K562 (cell line): ENCODE data around the gene PARD3. TPM values are rescaled to one million over a fixed set of nuclear protein-coding genes. Genes with fewer than 3 reads are reported as not detected.

Source experiments
- ATAC-seq: fragments of 200-7000 bp; cut with Tn5 transposase; 3 replicates; pipeline ENCODE4 v1.9.1; 2020; ENCODE audit warnings: moderate library complexity
- BruUV-seq: library from RNA; stranded (reverse); fragments of 400-500 nt; replicated peaks from 2 replicates; lab custom pipeline; 2021; lab: Mats Ljungman, UMichigan
- CTCF ChIA-PET: fragments of 300-600 bp; formaldehyde crosslinking; extraction: SDS; loops from one replicate; lab custom pipeline; 2021; ENCODE audit warnings: low intra/inter-chr PET ratio; lab: Yijun Ruan, JAX
- POLR2A ChIA-PET: fragments of 300-600, 350-650 bp; sonication (Branson Sonifier 250); formaldehyde crosslinking; extraction: SDS; loops from one replicate; lab custom pipeline; 2021; ENCODE audit warnings: antibody characterized with exemption, inconsistent platforms; lab: Yijun Ruan, JAX
- DNase-seq, 4 experiments: peaks; one replicate each; pipeline versions ENCODE4 v3.0.0 to v3.0.0-alpha.2; 2011 to 2018; ENCODE audit warnings: low spot score in 3 of 4, mixed read lengths in 3 of 4; ENCODE audit errors: extremely low read depth in 1 of 4
- FAIRE-seq: peaks from 2 replicates; lab custom pipeline; 2011; peaks lifted over from hg19 to GRCh38; lab: Jason Lieb, UNC
- H2AFZ ChIP-seq: 2 replicates; pipeline ENCODE4 v1.6.0; 2011; ENCODE audit warnings: low read depth, low read length, control low read depth, inconsistent platforms
- H3K27ac ChIP-seq: fragments of 200-600 bp; 3 replicates; pipeline ENCODE4 v1.8.0; 2011; ENCODE audit warnings: low read depth, mild to moderate bottlenecking, control low read depth, inconsistent platforms, low read length, moderate library complexity, mixed read lengths; ENCODE audit errors: extremely low read depth
- H3K27me3 ChIP-seq, 2 experiments: fragments of 300-600 bp in 1 of 2; 2 replicates in 1 of 2; 3 replicates in 1 of 2; pipeline versions ENCODE4 v1.6.0 to v1.8.0; 2011; ENCODE audit warnings: inconsistent platforms in 2 of 2, low read length in 2 of 2, mild to moderate bottlenecking in 1 of 2, mixed read lengths in 1 of 2, moderate library complexity in 1 of 2; ENCODE audit not compliant: control insufficient read depth in 2 of 2, insufficient read depth in 2 of 2
- H3K36me3 ChIP-seq: fragments of 300-600 bp; 3 replicates; pipeline ENCODE4 v1.8.0; 2011; ENCODE audit warnings: mild to moderate bottlenecking, low read length, inconsistent platforms; ENCODE audit not compliant: control insufficient read depth, insufficient read depth
- H3K4me1 ChIP-seq, 2 experiments: fragments of 200-600 bp in 1 of 2; replicated peaks in 1 of 2; 2 replicates in 1 of 2; 3 replicates in 1 of 2; pipeline versions ENCODE4 v1.5.1 to v1.8.0; 2011; ENCODE audit warnings: inconsistent platforms in 2 of 2, low read length in 2 of 2, mild to moderate bottlenecking in 1 of 2, mixed read lengths in 1 of 2, moderate library complexity in 1 of 2; ENCODE audit not compliant: control insufficient read depth in 2 of 2, insufficient read depth in 2 of 2
- H3K4me2 ChIP-seq: 2 replicates; pipeline ENCODE4 v1.6.1; 2011; ENCODE audit warnings: low read length, control low read depth, inconsistent platforms, mixed read lengths; ENCODE audit not compliant: insufficient read depth
- H3K4me3 ChIP-seq: fragments of 200-600 bp; sonication (generic), shearing (Covaris generic); 2 replicates; pipeline ENCODE4 v1.5.1; 2016; ENCODE audit warnings: control low read depth, inconsistent platforms
- H3K79me2 ChIP-seq: fragments of 200-600 bp; 3 replicates; pipeline ENCODE4 v1.8.0; 2011; ENCODE audit warnings: low read length, inconsistent platforms; ENCODE audit not compliant: control insufficient read depth, insufficient read depth
- H3K9ac ChIP-seq, 2 experiments: 2 replicates each; pipeline versions ENCODE4 v1.6.0 to v1.6.1; 2011; ENCODE audit warnings: low read depth in 2 of 2, low read length in 2 of 2, control low read depth in 1 of 2, inconsistent platforms in 1 of 2, mild to moderate bottlenecking in 1 of 2, mixed read lengths in 1 of 2; ENCODE audit not compliant: insufficient read depth in 1 of 2
- H3K9me1 ChIP-seq: one replicate; pipeline ENCODE4 v1.6.0; 2011; ENCODE audit warnings: inconsistent platforms, mild to moderate bottlenecking, low read length, moderate library complexity; ENCODE audit not compliant: control insufficient read depth, insufficient read depth
- H3K9me3 ChIP-seq: replicated peaks from 2 replicates; pipeline ENCODE4 v1.5.1; 2011; ENCODE audit warnings: low read depth, low read length, inconsistent platforms; ENCODE audit not compliant: control insufficient read depth, insufficient read depth
- H4K20me1 ChIP-seq: replicated peaks from 2 replicates; pipeline ENCODE4 v1.6.1; 2011; ENCODE audit warnings: low read length, inconsistent platforms, mixed read lengths; ENCODE audit not compliant: control insufficient read depth, insufficient read depth
- ARID1B ChIP-seq: fragments of 450-650 bp; IDR thresholded peaks from 2 replicates; pipeline ENCODE4 v1.6.1; 2016; ENCODE audit warnings: antibody characterized with exemption, mild to moderate bottlenecking, inconsistent platforms
- CSDE1 ChIP-seq, 2 experiments: fragments of 450-650 bp; IDR thresholded peaks; 2 replicates each; pipeline ENCODE4 v1.6.1; 2016; ENCODE audit warnings: mild to moderate bottlenecking in 1 of 2
- EWSR1 ChIP-seq: fragments of 450-650 bp; IDR thresholded peaks from 2 replicates; pipeline ENCODE4 v1.6.1; 2018; ENCODE audit warnings: borderline replicate concordance, mild to moderate bottlenecking, low read depth, moderate library complexity; ENCODE audit not compliant: partially characterized antibody
- FOSL1 ChIP-seq: fragments of 200-800 bp; sonication (Bioruptor generic); conservative IDR thresholded peaks from 2 replicates; pipeline ENCODE4 v1.6.1; 2016; ENCODE audit warnings: missing genetic modification characterization, missing compliant biosample characterization
- NCOA4 ChIP-seq: fragments of 450-650 bp; IDR thresholded peaks from 2 replicates; pipeline ENCODE4 v1.6.1; 2018; ENCODE audit warnings: mild to moderate bottlenecking; ENCODE audit not compliant: partially characterized antibody
- PATZ1 ChIP-seq: fragments of 250-450 bp; sonication (Bioruptor Pico); IDR thresholded peaks from 2 replicates; pipeline ENCODE4 v1.5.0; 2020; ENCODE audit warnings: mild to moderate bottlenecking, borderline replicate concordance
- PML ChIP-seq: IDR thresholded peaks from 2 replicates; pipeline ENCODE4 v1.6.1; 2012; ENCODE audit warnings: low read length, inconsistent platforms
- SMARCE1 ChIP-seq: fragments of 450-650 bp; IDR thresholded peaks from 2 replicates; pipeline ENCODE4 v1.7.1; 2016; ENCODE audit warnings: mild to moderate bottlenecking
- ZBTB40 ChIP-seq, 2 experiments: fragments of 450-650 bp in 1 of 2; sonication (generic) in 1 of 2; formaldehyde crosslinking in 1 of 2; IDR thresholded peaks; 2 replicates each; pipeline versions ENCODE4 v1.7.1 to v1.9.0; 2016 to 2022; ENCODE audit warnings: inconsistent platforms in 1 of 2, mild to moderate bottlenecking in 1 of 2, missing genetic modification reagents in 1 of 2
- ZNF274 ChIP-seq: IDR thresholded peaks from 2 replicates; pipeline ENCODE4 v1.6.1; 2011; ENCODE audit warnings: low read depth, mild to moderate bottlenecking, low read length, moderate library complexity, borderline replicate concordance
- ZNF77 ChIP-seq: fragments of 250-450 bp; sonication (Bioruptor Pico); IDR thresholded peaks from 2 replicates; pipeline ENCODE4 v1.5.0; 2020
- WGBS: fragments of 100-300 bp; shearing (Covaris generic); methylation state at CpG from one replicate; pipeline ENCODE4 v1.1.6; 2016; ENCODE audit warnings: low coverage, mixed read lengths; ENCODE audit not compliant: insufficient coverage; ENCODE audit errors: missing lambda C conversion rate; 5-methylcytosine and 5-hydroxymethylcytosine counted together
- in situ Hi-C: fragments of 300-500 bp; cut with MboI; formaldehyde crosslinking; loops from 4 replicates; pipeline ENCODE4 v1.15.0; 2018; ENCODE audit warnings: inconsistent platforms, mixed read lengths
- intact Hi-C: fragments of 100-400 bp; cut with micrococcal nuclease; formaldehyde crosslinking; loops from 2 replicates; pipeline ENCODE4 v1.14.2; 2022
- polyA plus RNA-seq, 8 experiments: library from polyadenylated mRNA; depleted of rRNA in 4 of 8; stranded (reverse) in 5 of 8; unstranded in 3 of 8; fragments of >200 nt; fragmentation: Nextera tagmentation in 2 of 8; fragmentation: Illumina TruSeq in 1 of 8; extraction: Ambion mirVana in 2 of 8; extraction: Trizol in 1 of 8; gene quantifications; 2 replicates each; pipeline versions ENCODE4 v1.2.1 to v1.2.3, GENCODE V29; 2011 to 2014; ENCODE audit warnings: inconsistent platforms in 1 of 8, missing spikeins in 1 of 8
- total RNA-seq, 7 experiments: library from RNA; depleted of rRNA in 6 of 7; stranded (reverse); fragments of >200 nt in 6 of 7; fragmentation: Illumina TruSeq in 2 of 7; extraction: Trizol in 2 of 7; gene quantifications; 2 replicates each; pipeline versions ENCODE4 v1.2.1 to v1.2.3, GENCODE V29; 2011 to 2021; ENCODE audit warnings: low replicate concordance in 1 of 7

The PARD3 gene
- total and polyA plus RNA-seq, 9 of the 15 experiments (the other 6 are each of a cell fraction or from before 2014, with no cell fraction given): 2.7 to 11.7 (median 7.7) TPM

- no peak for TF ChIP-seq ARID1B
- TF ChIP-seq NCOA4: no peak
These were observed 500.6 kb downstream of the PARD3 start (continued) for GRCh38 chr10:34314457-34314856.

GRCh38 chr10:34313888-34314287, 501.2 kb downstream of the PARD3 start:
- intact Hi-C loops (no loop called here), in situ Hi-C loops (no loop called here)
- Histone ChIP-seq H4K20me1 (no peaks in the 10 kb centered on the region), H3K36me3 (no peaks in the 10 kb centered on the region), H3K79me2 (no peaks in the 10 kb centered on the region), H3K27me3 (no peaks in the 10 kb centered on the region), H3K4me2 (no peak overlapping the region), H3K9me3 (no peaks in the 10 kb centered on the region), H2AFZ (no peak overlapping the region), H3K9ac (no peak overlapping the region), H3K9me1 (no peaks in the 10 kb centered on the region), H3K4me1 (no peaks in the 10 kb centered on the region), H3K27ac (no peak overlapping the region), H3K4me3 (no peak overlapping the region)
- WGBS: 29% methylated on average over 3 of the region's 3 CpGs
- CTCF ChIA-PET: no interaction called here
- DNase-seq (no peak), ATAC-seq (no peak), FAIRE-seq (no peak)
- POLR2A ChIA-PET: no interaction called here
- BruUV-seq: no TSS peak
- no peak for TF ChIP-seq SMARCE1
- no peak for TF ChIP-seq CSDE1 (IDR thresholded peaks at IDR 0.05)
- TF ChIP-seq PML: no peak
- no peak for TF ChIP-seq PATZ1 (CRISPR knock-in tag)
- no peak for TF ChIP-seq ZNF77 (CRISPR knock-in tag)
- no peak for TF ChIP-seq EWSR1
- TF ChIP-seq ZBTB40 (IDR thresholded peaks at IDR 0.05): no peak
- TF ChIP-seq ZBTB40 (CRISPR knock-in tag; IDR thresholded peaks at IDR 0.05): no peak
- no peak for TF ChIP-seq ZNF274
- TF ChIP-seq FOSL1 (tag): no peak
